Measurements from ENCODE around the gene DRP2.
A peak's percentile ranks its signal among the peaks of the same experiment; 100 is the strongest.

DRP2 gene

DNA sequence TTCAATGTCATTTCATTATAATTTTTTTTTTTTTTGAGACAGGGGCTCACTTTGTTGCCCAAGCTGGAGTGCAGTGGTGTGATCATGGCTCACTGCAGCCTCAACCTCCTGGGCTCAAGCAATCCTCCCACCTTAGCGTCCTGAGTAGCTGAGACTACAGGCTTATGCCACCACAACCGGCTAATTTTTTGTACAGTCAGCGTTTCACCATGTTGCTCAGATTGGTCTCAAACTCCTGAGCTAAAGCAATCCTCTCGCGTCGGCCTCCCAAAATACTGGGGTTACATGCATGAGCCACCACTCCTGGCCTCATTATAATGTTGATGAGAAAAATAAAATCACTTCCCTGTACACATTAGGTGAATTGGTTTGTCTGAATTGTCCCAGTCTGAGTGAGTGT is 54.6 kb downstream of the DRP2 start:
- no peak for TF ChIP-seq EZH2 (IDR thresholded peaks at IDR 0.05; ENCODE audit: borderline replicate concordance, low read length)
- TF ChIP-seq, protein P1, sequence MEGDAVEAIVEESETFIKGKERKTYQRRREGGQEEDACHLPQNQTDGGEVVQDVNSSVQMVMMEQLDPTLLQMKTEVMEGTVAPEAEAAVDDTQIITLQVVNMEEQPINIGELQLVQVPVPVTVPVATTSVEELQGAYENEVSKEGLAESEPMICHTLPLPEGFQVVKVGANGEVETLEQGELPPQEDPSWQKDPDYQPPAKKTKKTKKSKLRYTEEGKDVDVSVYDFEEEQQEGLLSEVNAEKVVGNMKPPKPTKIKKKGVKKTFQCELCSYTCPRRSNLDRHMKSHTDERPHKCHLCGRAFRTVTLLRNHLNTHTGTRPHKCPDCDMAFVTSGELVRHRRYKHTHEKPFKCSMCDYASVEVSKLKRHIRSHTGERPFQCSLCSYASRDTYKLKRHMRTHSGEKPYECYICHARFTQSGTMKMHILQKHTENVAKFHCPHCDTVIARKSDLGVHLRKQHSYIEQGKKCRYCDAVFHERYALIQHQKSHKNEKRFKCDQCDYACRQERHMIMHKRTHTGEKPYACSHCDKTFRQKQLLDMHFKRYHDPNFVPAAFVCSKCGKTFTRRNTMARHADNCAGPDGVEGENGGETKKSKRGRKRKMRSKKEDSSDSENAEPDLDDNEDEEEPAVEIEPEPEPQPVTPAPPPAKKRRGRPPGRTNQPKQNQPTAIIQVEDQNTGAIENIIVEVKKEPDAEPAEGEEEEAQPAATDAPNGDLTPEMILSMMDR (IDR thresholded peaks at IDR 0.05; ENCODE audit: low read length): no peak
- Histone ChIP-seq H2AFZ (ENCODE audit: low read length) (no peak overlapping the region), H3K9me3 (ENCODE audit: low read length) (no peaks in the 10 kb centered on the region), H3F3A (ENCODE audit: insufficient read depth, low read length) (no peaks in the 10 kb centered on the region), H3K27me3 (ENCODE audit: insufficient read depth, low read length) (no peaks in the 10 kb centered on the region), H3K79me2 (ENCODE audit: insufficient read depth, low read length) (no peaks in the 10 kb centered on the region), H3K36me3 (ENCODE audit: insufficient read depth, low read length) (no peaks in the 10 kb centered on the region), H3K9me2 (ENCODE audit: low read depth, low read length) (no peaks in the 10 kb centered on the region), H4K20me1 (ENCODE audit: insufficient read depth, low read length) (no peaks in the 10 kb centered on the region), H3K27ac (ENCODE audit: low read depth, low read length, poor library complexity, severe bottlenecking) (no peak overlapping the region), H3K4me1 (ENCODE audit: insufficient read depth, low read length, severe bottlenecking) (no peaks in the 10 kb centered on the region), H3K9ac (ENCODE audit: low read length) (no peak overlapping the region), H3K4me2 (ENCODE audit: low read length) (no peak overlapping the region), H3K4me3 (ENCODE audit: low read depth, low read length, poor library complexity, severe bottlenecking) (no peak overlapping the region)

DNA sequence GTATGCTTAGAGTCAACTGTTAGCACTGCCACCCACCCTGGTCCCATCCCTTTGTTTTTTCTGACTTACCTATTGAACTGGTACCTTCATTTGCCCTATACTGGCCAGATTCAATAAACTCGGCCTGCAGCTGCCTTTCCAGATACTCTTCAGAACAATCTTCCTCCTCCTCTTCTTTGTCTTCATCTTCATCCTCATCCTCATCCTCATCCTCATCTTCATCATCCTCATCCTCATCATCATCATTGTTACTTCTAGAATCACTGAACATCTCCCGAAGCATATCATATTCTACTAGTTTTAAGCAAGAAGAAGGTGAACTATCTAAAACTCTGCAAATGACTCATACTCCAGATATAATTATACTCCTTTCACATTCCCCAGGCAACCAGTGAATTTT is 56.7 kb downstream of the DRP2 start:
- Histone ChIP-seq H3K4me3 (ENCODE audit: low read depth, low read length, poor library complexity, severe bottlenecking) (no peak overlapping the region), H2AFZ (ENCODE audit: low read length) (no peak overlapping the region), H3K4me2 (ENCODE audit: low read length) (no peak overlapping the region), H4K20me1 (ENCODE audit: insufficient read depth, low read length) (no peaks in the 10 kb centered on the region), H3K36me3 (ENCODE audit: insufficient read depth, low read length) (no peaks in the 10 kb centered on the region), H3K9me2 (ENCODE audit: low read depth, low read length) (no peaks in the 10 kb centered on the region), H3F3A (ENCODE audit: insufficient read depth, low read length) (no peaks in the 10 kb centered on the region), H3K27me3 (ENCODE audit: insufficient read depth, low read length) (no peaks in the 10 kb centered on the region), H3K27ac (ENCODE audit: low read depth, low read length, poor library complexity, severe bottlenecking) (no peak overlapping the region), H3K9me3 (ENCODE audit: low read length) (no peaks in the 10 kb centered on the region), H3K4me1 (ENCODE audit: insufficient read depth, low read length, severe bottlenecking) (no peaks in the 10 kb centered on the region), H3K79me2 (ENCODE audit: insufficient read depth, low read length) (no peaks in the 10 kb centered on the region), H3K9ac (ENCODE audit: low read length) (no peak overlapping the region)
- TF ChIP-seq, protein P1 (IDR thresholded peaks at IDR 0.05; ENCODE audit: low read length): no peak
- TF ChIP-seq EZH2 (IDR thresholded peaks at IDR 0.05; ENCODE audit: borderline replicate concordance, low read length): no peak

DNA sequence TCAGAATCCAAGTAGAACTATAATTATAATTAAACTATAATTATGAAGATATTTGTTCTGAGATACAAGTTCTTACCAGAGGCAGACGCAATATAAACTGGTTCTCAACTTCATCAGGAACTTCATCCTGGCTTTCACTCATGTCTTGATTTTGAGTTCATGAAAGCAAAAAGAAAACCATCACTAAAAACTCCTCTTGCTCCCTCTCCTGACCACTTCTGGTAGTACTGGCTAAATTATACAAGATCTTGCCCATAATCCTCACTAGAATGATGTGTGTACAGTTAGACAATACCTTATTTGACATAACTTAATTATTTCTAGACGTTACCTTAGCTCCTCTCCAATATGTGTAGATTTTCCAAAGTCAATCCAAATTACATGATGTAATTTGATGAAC is 67.8 kb downstream of the DRP2 start:
- Histone ChIP-seq H3K4me2 (ENCODE audit: low read length) (no peak overlapping the region), H3K4me1 (ENCODE audit: insufficient read depth, low read length, severe bottlenecking) (no peaks in the 10 kb centered on the region)
- no peak for TF ChIP-seq EZH2 (IDR thresholded peaks at IDR 0.05; ENCODE audit: borderline replicate concordance, low read length)
- TF ChIP-seq, protein P1 (IDR thresholded peaks at IDR 0.05; ENCODE audit: low read length): peak; percentile 38; the same call in 1 of the 2 replicates

More for the DNA sequence above, 67.8 kb downstream of the DRP2 start:
- no peaks in the 10 kb centered on the region for H3K9me2 ChIP-seq (ENCODE audit: low read depth, low read length)
- no peaks in the 10 kb centered on the region for H3K79me2 ChIP-seq (ENCODE audit: insufficient read depth, low read length)
- H3K9me3 ChIP-seq (ENCODE audit: low read length): no peaks in the 10 kb centered on the region
- no peak overlapping the region for H2AFZ ChIP-seq (ENCODE audit: low read length)
- H3K36me3 ChIP-seq (ENCODE audit: insufficient read depth, low read length): no peaks in the 10 kb centered on the region
- H3K27ac ChIP-seq (ENCODE audit: low read depth, low read length, poor library complexity, severe bottlenecking): no peak overlapping the region
- H3F3A ChIP-seq (ENCODE audit: insufficient read depth, low read length): no peaks in the 10 kb centered on the region
- no peak overlapping the region for H3K9ac ChIP-seq (ENCODE audit: low read length)
- no peaks in the 10 kb centered on the region for H4K20me1 ChIP-seq (ENCODE audit: insufficient read depth, low read length)
- H3K4me3 ChIP-seq (ENCODE audit: low read depth, low read length, poor library complexity, severe bottlenecking): no peak overlapping the region
- no peaks in the 10 kb centered on the region for H3K27me3 ChIP-seq (ENCODE audit: insufficient read depth, low read length)

Data from OCI-LY1 (cell line).